Ovary (tissue), 9 donors: ENCODE results near the gene GPR162. TPM values are rescaled to one million over a fixed set of nuclear protein-coding genes. Genes with fewer than 3 reads are reported as not detected.

Experiments
- DNase-seq, 5 donors: peaks; one replicate each; pipeline ENCODE4 v3.0.0-alpha.2; 2019 to 2020
- H3K27ac ChIP-seq, 2 donors: fragments of 200-600 bp; one replicate each; pipeline versions ENCODE4 v1.5.1 to v1.8.0; 2019 to 2022
- H3K27me3 ChIP-seq: fragments of 200-600 bp; one replicate; pipeline ENCODE4 v1.8.0; 2022
- H3K36me3 ChIP-seq: fragments of 200-600 bp; sonication (generic); one replicate; pipeline ENCODE4 v1.5.1; 2019
- H3K4me1 ChIP-seq: one replicate; pipeline ENCODE4 v1.8.1; 2013; ENCODE audit warnings: mild to moderate bottlenecking, moderate library complexity; ENCODE audit not compliant: insufficient read depth
- H3K4me3 ChIP-seq: fragments of 200-600 bp; sonication (generic); one replicate; pipeline ENCODE4 v1.5.1; 2017
- H3K9me3 ChIP-seq, 2 donors: fragments of 200-600 bp in 1 of 2; sonication (generic) in 1 of 2; one replicate each; pipeline versions ENCODE4 v1.5.1 to v1.8.1; 2013 to 2019; ENCODE audit warnings: mild to moderate bottlenecking in 1 of 2, moderate library complexity in 1 of 2
- EP300 ChIP-seq: sonication (generic); formaldehyde crosslinking; IDR thresholded peaks from one replicate; pipeline ENCODE4 v1.6.1; 2017; ENCODE audit warnings: antibody characterized with exemption
- POLR2A ChIP-seq: fragments of 450-650 bp; IDR thresholded peaks from one replicate; pipeline ENCODE4 v1.6.1; 2017; ENCODE audit warnings: antibody characterized with exemption, mild to moderate bottlenecking, moderate library complexity
- WGBS, 3 donors: extraction: QIAGEN DNeasy Blood & Tissue Kit in 1 of 3; methylation state at CpG; one replicate each; pipeline versions ENCODE4 v1.1.5 to v1.1.7; 2013 to 2017; 5-methylcytosine and 5-hydroxymethylcytosine counted together
- intact Hi-C, 4 donors: fragments of 100-400 bp; cut with DNase I; formaldehyde crosslinking; loops; one replicate each; pipeline versions ENCODE4 v1.11.0 to v1.15.1; 2022 to 2023
- polyA plus RNA-seq, 2 donors: library from polyadenylated mRNA; stranded (reverse); fragments of 200-250 nt in 1 of 2; fragments of 350-450 nt in 1 of 2; fragmentation: Illumina TruSeq in 1 of 2; extraction: RNeasy Lipid Tissue Mini Kit (QIAGEN cat#74804) in 1 of 2; gene quantifications; one replicate each; pipeline ENCODE4 v1.2.3, GENCODE V29; 2013 to 2014
- total RNA-seq, 7 donors: library from RNA; depleted of rRNA in 2 of 7; stranded (reverse); fragments of >200 nt in 2 of 7; fragmentation: NEBNext Ultra II Directional in 3 of 7; extraction: Animal tissue kit (Norgen Biotek cat#: 25700) in 3 of 7; gene quantifications; one replicate each; pipeline versions ENCODE4 v1.1.0 to v1.2.4, GENCODE V29; 2016 to 2023
- TF ChIP-seq, protein P1 (sequence below), 3 donors: fragments of 450-650 bp in 2 of 3; fragments of 200-600 bp in 1 of 3; IDR thresholded peaks; one replicate each; pipeline versions ENCODE4 v1.5.1 to v1.8.0; 2016 to 2022; ENCODE audit warnings: antibody characterized with exemption in 3 of 3, mild to moderate bottlenecking in 1 of 3
- donor health status: DM: no; HTN: no; CAD: no; lungs with moderate emphysema.
- donor health status: DM: no; HTN: no; CAD: no.
- donor health status: Bipolar disorder and iron deficiency.
- donor health status: DM: yes; HTN: yes; CAD: no.
- donor health status: DM: no; HTN: no; CAD: no.
- donor health status: DM: yes; HTN: yes; CAD: no.

Gene GPR162
- total and polyA plus RNA-seq, 9 donors = 0.60 to 12.0 (median 7.6) TPM

DNA sequence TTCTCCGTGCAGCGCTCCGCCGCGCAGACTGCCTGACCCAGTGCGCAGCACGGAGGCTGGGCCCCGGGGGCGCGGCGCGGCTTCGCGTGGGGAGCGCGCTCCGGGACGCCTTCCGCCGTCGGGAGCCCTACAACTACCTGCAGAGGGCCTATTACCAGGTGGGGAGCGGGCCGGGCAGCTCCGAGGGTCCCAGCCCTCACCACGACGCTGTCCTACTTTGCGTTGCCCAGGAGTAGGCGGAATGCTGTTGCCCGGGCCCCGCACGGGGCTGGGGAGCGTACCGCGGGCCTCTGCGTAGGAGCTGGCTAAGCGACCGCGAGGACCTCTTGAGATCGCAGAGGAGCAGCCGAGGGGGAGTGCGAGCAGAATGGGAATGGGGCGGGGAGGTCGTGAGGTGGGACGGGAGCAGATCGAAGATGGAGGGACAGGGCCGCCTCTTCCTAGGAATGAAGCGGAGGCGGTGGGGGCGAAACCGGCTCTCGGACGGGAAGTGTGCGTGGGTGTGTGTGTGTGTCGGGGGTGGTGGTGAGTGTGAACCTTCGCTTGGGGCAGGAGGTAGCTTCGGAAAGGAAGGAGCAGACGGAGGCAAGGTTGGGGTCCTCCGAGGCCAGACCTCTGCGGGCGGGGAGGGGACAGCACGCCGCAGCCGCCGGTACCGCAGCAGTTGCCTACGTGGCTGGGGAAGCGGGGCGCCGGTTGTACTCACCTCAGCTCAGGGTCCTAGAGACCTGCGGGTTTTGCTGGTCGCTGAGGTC lies 7.3 kb downstream of the GPR162 start:
- WGBS, 3 donors = 0 to 1% (median 1%) methylated on average over 48 to 71 of the region's 71 CpGs
- Histone ChIP-seq H3K4me1 (peaks cover 8% of the 10 kb centered on the region), H3K36me3 (no peaks in the 10 kb centered on the region), H3K4me3 (peak overlapping the region; percentile 95), H3K27ac (peak overlapping the region; percentile 79 to 93), H3K27me3 (no peaks in the 10 kb centered on the region), H3K9me3 (no peaks in the 10 kb centered on the region)
- TF ChIP-seq EP300 (no peak), POLR2A (peak; percentile 67)
- TF ChIP-seq, protein P1, sequence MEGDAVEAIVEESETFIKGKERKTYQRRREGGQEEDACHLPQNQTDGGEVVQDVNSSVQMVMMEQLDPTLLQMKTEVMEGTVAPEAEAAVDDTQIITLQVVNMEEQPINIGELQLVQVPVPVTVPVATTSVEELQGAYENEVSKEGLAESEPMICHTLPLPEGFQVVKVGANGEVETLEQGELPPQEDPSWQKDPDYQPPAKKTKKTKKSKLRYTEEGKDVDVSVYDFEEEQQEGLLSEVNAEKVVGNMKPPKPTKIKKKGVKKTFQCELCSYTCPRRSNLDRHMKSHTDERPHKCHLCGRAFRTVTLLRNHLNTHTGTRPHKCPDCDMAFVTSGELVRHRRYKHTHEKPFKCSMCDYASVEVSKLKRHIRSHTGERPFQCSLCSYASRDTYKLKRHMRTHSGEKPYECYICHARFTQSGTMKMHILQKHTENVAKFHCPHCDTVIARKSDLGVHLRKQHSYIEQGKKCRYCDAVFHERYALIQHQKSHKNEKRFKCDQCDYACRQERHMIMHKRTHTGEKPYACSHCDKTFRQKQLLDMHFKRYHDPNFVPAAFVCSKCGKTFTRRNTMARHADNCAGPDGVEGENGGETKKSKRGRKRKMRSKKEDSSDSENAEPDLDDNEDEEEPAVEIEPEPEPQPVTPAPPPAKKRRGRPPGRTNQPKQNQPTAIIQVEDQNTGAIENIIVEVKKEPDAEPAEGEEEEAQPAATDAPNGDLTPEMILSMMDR (IDR thresholded peaks at IDR 0.05) = peak in 1 of 3 donors; percentile 7
- DNase-seq = peak; percentile 64 to 76 (median 69)
- intact Hi-C loops = loop anchor here in 3 of 4 donors (5.0 kb wide), 3 partner anchors 77 to 212 kb away; partner anchors contain the start of gene MLF2 (in 2 of the 3)

DNA sequence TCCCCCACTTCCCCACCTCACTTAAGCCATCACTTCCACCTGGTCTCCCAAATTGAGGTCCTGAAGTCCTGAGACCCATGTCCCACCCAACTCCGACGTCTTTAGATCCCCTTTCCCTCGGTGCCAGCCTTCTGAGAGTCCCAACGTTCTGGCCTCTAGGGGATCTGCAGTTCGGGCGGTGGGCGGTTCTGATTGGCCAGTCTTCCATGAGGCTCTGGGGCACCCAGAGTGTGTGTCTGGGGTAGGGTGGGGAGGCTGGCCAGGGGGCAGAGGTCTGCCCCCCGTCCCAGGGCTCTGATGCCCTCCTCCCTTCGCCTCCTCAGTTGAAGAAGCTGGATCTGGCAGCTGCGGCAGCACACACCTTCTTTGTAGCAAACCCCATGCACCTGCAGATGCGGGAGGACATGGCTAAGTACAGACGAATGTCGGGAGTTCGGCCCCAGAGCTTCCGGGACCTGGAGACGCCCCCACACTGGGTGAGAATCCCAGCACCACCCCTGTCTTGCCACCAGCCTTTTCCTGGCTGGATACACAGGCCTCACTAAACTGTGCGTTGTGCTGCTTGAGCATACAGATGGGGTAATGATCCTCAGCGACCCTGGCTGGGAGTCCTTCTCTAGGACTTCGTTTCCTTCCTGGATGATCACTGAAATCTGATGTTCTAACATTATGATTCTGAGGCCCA lies 8.1 kb downstream of the GPR162 start:
- 22 to 28% (median 26%) methylated on average over 19 of the region's 19 CpGs for whole genome bisulfite sequencing, 3 donors
- peaks cover 8% of the 10 kb centered on the region for H3K4me1 ChIP-seq
- no peaks in the 10 kb centered on the region for H3K9me3 ChIP-seq
- H3K4me3 ChIP-seq = peak overlapping the region; percentile 95
- no peak for TF ChIP-seq EP300
- TF ChIP-seq, protein P1 (IDR thresholded peaks at IDR 0.05) = no peak
- DNase-seq = peak in 1 of 5 donors; percentile 40
- no peaks in the 10 kb centered on the region for H3K36me3 ChIP-seq
- H3K27me3 ChIP-seq = no peaks in the 10 kb centered on the region
- intact Hi-C loops = loop anchor here in 3 of 4 donors (5.0 kb wide), 3 partner anchors 77 to 212 kb away; partner anchors contain the start of gene MLF2 (in 2 of the 3)
- H3K27ac ChIP-seq = peak overlapping the region; percentile 79 to 93

DNA sequence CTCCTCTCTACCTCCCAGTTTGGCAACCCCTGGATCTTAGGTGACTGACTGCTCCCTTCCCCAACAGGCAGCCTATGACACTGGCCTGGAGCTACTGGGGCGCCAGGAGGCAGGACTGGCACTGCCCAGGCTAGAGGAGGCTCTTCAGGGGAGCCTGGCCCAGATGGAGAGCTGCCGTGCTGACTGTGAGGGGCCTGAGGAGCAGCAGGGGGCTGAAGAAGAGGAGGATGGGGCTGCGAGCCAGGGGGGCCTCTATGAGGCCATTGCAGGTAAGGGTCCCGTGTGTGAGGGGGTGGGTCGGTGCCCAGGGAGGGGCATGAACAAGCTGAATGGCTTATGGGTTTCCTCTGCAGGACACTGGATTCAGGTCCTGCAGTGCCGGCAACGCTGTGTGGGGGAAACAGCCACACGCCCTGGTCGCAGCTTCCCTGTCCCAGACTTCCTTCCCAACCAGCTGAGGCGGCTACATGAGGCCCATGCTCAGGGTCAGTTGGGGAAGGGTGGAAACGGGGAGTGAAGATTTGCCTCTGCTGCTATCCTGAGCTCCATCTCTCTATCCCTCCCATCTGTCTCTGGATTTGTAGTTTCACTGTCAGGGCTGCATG lies 8.8 kb downstream of the GPR162 start:
- no peak for TF ChIP-seq EP300
- TF ChIP-seq POLR2A = no peak
- TF ChIP-seq, protein P1 (IDR thresholded peaks at IDR 0.05) = no peak
- Histone ChIP-seq H3K27ac (no peak overlapping the region), H3K27me3 (no peaks in the 10 kb centered on the region), H3K4me3 (no peak overlapping the region), H3K9me3 (no peaks in the 10 kb centered on the region), H3K4me1 (peaks cover 6% of the 10 kb centered on the region), H3K36me3 (no peaks in the 10 kb centered on the region)
- peak in 1 of 5 donors; percentile 39 for DNase-seq
- 82 to 85% (median 84%) methylated on average over 11 of the region's 11 CpGs for WGBS, 3 donors
- intact Hi-C loops = no loop called here

DNA sequence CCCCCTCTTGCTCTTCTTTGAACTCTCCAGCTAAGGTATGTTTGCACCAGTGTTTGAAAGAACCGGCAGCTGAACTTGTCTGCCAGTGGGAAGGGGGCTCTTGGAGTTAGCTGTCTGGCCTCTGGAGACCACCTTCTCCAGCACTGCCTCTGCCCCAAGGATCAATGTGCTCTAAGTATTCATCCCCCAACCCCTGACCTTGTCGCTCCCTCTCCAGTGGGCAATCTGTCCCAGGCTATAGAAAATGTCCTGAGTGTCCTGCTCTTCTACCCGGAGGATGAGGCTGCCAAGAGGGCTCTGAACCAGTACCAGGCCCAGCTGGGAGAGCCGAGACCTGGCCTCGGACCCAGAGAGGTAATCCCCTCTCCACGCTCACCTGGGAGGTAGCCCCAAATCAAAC lies 9.4 kb downstream of the GPR162 start:
- H3K36me3 ChIP-seq = no peaks in the 10 kb centered on the region
- TF ChIP-seq, protein P1 (IDR thresholded peaks at IDR 0.05) = no peak
- TF ChIP-seq POLR2A (no peak), EP300 (no peak)
- H3K9me3 ChIP-seq = no peaks in the 10 kb centered on the region
- peaks cover 4% of the 10 kb centered on the region for H3K4me1 ChIP-seq
- no peaks in the 10 kb centered on the region for H3K27me3 ChIP-seq
- no peak for DNase-seq
- no peak overlapping the region for H3K4me3 ChIP-seq
- WGBS, 3 donors = 80 to 89% (median 85%) methylated on average over 6 of the region's 6 CpGs
- intact Hi-C loops = no loop called here
- no peak overlapping the region for H3K27ac ChIP-seq
